ENCODE results near the gene FAM193A.

DNA sequence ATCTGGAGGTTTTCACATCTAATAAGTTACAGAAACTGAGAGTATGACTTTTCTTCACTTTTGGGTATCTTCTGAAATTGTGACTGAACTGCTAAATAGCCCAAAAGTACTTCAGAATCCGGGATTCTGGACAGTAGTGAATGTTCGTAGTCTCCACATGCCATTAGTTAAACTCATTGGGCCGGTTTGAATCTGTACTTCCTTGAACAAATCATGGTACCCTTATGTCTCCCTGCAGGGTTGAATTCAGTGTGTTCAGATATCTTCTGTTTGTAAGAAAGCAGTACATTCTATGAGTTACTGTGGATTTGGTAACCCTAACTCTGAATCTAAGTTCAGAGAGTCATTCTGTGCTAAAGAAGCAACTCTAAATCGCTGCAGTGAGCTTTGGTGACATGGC lies 33.6 kb downstream of the FAM193A start:
- TF ChIP-seq USF2 (IDR thresholded peaks at IDR 0.05; ENCODE audit: borderline replicate concordance, low read depth, low read length): no peak
- no peak for TF ChIP-seq REST (IDR thresholded peaks at IDR 0.05; ENCODE audit: low read depth, low read length)
- TF ChIP-seq, protein P1, sequence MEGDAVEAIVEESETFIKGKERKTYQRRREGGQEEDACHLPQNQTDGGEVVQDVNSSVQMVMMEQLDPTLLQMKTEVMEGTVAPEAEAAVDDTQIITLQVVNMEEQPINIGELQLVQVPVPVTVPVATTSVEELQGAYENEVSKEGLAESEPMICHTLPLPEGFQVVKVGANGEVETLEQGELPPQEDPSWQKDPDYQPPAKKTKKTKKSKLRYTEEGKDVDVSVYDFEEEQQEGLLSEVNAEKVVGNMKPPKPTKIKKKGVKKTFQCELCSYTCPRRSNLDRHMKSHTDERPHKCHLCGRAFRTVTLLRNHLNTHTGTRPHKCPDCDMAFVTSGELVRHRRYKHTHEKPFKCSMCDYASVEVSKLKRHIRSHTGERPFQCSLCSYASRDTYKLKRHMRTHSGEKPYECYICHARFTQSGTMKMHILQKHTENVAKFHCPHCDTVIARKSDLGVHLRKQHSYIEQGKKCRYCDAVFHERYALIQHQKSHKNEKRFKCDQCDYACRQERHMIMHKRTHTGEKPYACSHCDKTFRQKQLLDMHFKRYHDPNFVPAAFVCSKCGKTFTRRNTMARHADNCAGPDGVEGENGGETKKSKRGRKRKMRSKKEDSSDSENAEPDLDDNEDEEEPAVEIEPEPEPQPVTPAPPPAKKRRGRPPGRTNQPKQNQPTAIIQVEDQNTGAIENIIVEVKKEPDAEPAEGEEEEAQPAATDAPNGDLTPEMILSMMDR (IDR thresholded peaks at IDR 0.05): no peak
- TF ChIP-seq YY1 (IDR thresholded peaks at IDR 0.05; ENCODE audit: low read depth): no peak
- TF ChIP-seq, protein P2, sequence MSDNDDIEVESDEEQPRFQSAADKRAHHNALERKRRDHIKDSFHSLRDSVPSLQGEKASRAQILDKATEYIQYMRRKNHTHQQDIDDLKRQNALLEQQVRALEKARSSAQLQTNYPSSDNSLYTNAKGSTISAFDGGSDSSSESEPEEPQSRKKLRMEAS (IDR thresholded peaks at IDR 0.05; ENCODE audit: low read depth): no peak
- no peak for TF ChIP-seq SIN3A (IDR thresholded peaks at IDR 0.05; ENCODE audit: borderline replicate concordance, low read depth, low read length)
- TF ChIP-seq JUND (IDR thresholded peaks at IDR 0.05): no peak
- no peak for TF ChIP-seq POLR2AphosphoS5 (IDR thresholded peaks at IDR 0.05; ENCODE audit: low read depth, low read length)
- no peak for TF ChIP-seq EP300 (IDR thresholded peaks at IDR 0.05; ENCODE audit: borderline replicate concordance in 1 of 2, low read depth in 1 of 2, low read length in 1 of 2)
- TF ChIP-seq NFIC (IDR thresholded peaks at IDR 0.05; ENCODE audit: borderline replicate concordance): no peak
- no peak for TF ChIP-seq MEF2A (IDR thresholded peaks at IDR 0.05; ENCODE audit: borderline replicate concordance, low read depth)

All from SK-N-SH (cell line).